ENCODE results near the gene FAM177A1. TPM values are rescaled to one million over a fixed set of nuclear protein-coding genes. Genes with fewer than 3 reads are reported as not detected.
"Not testable (repeated sequence)": the region's sequence is repeated elsewhere in the genome, so short reads cannot be mapped to it uniquely, and the experiment has no call there.

Gene FAM177A1
- total and polyA plus RNA-seq, 10 of the 15 experiments (the other 5 are each of a cell fraction or from before 2014, with no cell fraction given), result 5.3 to 38.6 (median 20.7) TPM

DNA sequence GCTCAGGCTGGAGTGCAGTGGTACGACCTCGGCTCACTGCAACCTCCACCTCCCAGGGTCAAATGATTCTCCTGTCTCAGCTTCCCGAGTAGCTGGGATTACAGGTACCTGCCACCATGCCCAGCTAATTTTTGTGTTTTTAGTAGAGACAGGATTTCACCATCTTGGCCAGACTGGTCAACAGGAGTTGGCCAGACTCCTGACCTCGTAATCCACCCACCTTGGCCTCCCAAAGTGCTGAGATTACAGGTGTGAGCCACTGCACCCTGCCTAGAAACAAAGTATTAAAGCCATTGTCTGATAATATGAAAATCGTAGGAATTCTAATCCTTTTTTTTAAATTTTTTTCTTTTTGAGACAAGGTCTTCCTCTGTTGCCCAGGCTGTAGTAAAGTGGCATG is 19.7 kb downstream of the FAM177A1 start:
- H3K36me3 ChIP-seq (ENCODE audit: control insufficient read depth in 2 of 2, insufficient read depth in 2 of 2, low read length in 1 of 2); H3K9me3 ChIP-seq (replicated peaks; ENCODE audit: control insufficient read depth, insufficient read depth, low read length); H4K20me1 ChIP-seq (ENCODE audit: control insufficient read depth, insufficient read depth); SMC1A ChIA-PET (ENCODE audit: uncharacterized antibody, unreplicated experiment); intact Hi-C loops (cut with micrococcal nuclease; ENCODE audit: unreplicated experiment); H3K27me3 ChIP-seq (replicated peaks in 1 of 2; ENCODE audit: control insufficient read depth in 2 of 2, insufficient read depth in 2 of 2, low read length in 1 of 2); H3K4me3 ChIP-seq; FAIRE-seq; in situ Hi-C loops (cut with MboI); BruUV-seq (replicated peaks); H3K9ac ChIP-seq (ENCODE audit: control insufficient read depth, insufficient read depth, low read length); H3K4me2 ChIP-seq (ENCODE audit: control insufficient read depth, insufficient read depth); DNase-seq (ENCODE audit: low read depth, low spot score); H3K79me2 ChIP-seq (ENCODE audit: control insufficient read depth, insufficient read depth, low read length); H2AFZ ChIP-seq (ENCODE audit: control insufficient read depth, low read depth, low read length); H3K4me1 ChIP-seq (ENCODE audit: control insufficient read depth, insufficient read depth, low read length); ATAC-seq; H3K27ac ChIP-seq (ENCODE audit: control insufficient read depth, insufficient read depth); RAD21 ChIA-PET (ENCODE audit: unreplicated experiment): not testable (repeated sequence)
- ChIA-PET CTCF (interaction anchor here (0.6 kb wide), 1 partner anchor 492 kb away, joined by 3 read pairs; no protein-coding TSS in a partner anchor), POLR2A (interaction anchor here (0.6 to 0.9 kb wide), 2 partner anchors 20 to 29 kb away, joined by 3 to 7 read pairs; partner anchors contain the start of gene FAM177A1)
- WGBS (ENCODE audit: insufficient coverage, insufficient replicate concordance, low lambda C conversion rate, missing lambda C conversion rate), result 97% methylated on average over 5 of the region's 5 CpGs

DNA sequence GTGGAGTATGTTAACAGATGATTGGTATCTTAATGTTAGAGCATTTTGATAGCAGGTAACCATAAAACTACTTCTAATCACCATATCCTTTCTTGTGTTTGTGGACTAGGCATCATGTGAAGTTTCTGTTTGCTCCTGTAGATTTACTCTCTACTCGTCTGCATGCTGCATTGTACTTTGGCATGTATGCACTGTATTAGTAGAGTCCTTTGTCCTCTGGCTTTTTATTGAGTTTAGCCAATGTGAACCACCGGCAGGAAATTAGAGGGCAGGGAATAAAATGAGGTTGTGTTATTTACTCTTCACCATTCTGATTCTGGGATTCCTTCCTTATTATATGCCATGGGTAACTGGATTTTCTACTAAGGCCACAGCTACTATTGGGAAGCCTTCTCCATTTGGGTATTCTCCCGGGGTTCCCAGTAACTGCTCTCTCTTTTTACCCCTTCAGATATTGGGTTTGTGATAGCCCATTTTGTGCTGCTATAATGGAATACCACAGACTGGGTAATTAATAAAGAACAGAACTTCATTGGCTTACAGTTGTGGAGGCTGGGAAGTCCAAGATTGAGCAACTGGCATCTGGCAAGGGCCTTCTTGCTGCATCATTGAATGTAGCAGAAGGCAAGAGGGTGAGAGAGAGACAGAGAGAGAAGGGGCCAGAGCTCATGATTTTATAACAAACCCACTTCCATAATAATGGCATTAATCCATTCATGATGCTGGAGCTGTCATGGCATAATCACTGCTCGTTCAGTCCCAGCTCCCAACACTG is 22.4 kb downstream of the FAM177A1 start:
- H3K9me3 ChIP-seq (replicated peaks; ENCODE audit: control insufficient read depth, insufficient read depth, low read length), result no peaks in the 10 kb centered on the region
- H3K9ac ChIP-seq (ENCODE audit: control insufficient read depth, insufficient read depth, low read length), result no peak overlapping the region
- no peaks in the 10 kb centered on the region for H3K27me3 ChIP-seq (replicated peaks in 1 of 2; ENCODE audit: control insufficient read depth in 2 of 2, insufficient read depth in 2 of 2, low read length in 1 of 2)
- no peaks in the 10 kb centered on the region; a peak in 1 of 4 replicates for H3K36me3 ChIP-seq (ENCODE audit: control insufficient read depth in 2 of 2, insufficient read depth in 2 of 2, low read length in 1 of 2)
- ChIA-PET CTCF (interaction anchor here (1.2 kb wide), 1 partner anchor 237 kb away, joined by 3 read pairs; no protein-coding TSS in a partner anchor), SMC1A (ENCODE audit: uncharacterized antibody, unreplicated experiment) (no interaction called here), POLR2A (interaction anchor here (0.7 kb wide), 1 partner anchor 607 kb away, joined by 6 read pairs; no protein-coding TSS in a partner anchor), RAD21 (ENCODE audit: unreplicated experiment) (no interaction called here)
- no peak overlapping the region for H3K4me2 ChIP-seq (ENCODE audit: control insufficient read depth, insufficient read depth)
- no peak overlapping the region for H2AFZ ChIP-seq (ENCODE audit: control insufficient read depth, low read depth, low read length)
- WGBS (ENCODE audit: insufficient coverage, insufficient replicate concordance, low lambda C conversion rate, missing lambda C conversion rate), result 94% methylated on average over 4 of the region's 4 CpGs
- H3K79me2 ChIP-seq (ENCODE audit: control insufficient read depth, insufficient read depth, low read length), result no peaks in the 10 kb centered on the region
- ATAC-seq (no peak), FAIRE-seq (no peak), DNase-seq (ENCODE audit: low read depth, low spot score) (no peak)
- H3K4me1 ChIP-seq (ENCODE audit: control insufficient read depth, insufficient read depth, low read length), result no peaks in the 10 kb centered on the region
- no TSS peak for BruUV-seq (replicated peaks)
- intact Hi-C loops (cut with micrococcal nuclease; ENCODE audit: unreplicated experiment), result no loop called here
- H3K27ac ChIP-seq (ENCODE audit: control insufficient read depth, insufficient read depth), result no peak overlapping the region
- H3K4me3 ChIP-seq, result no peak overlapping the region
- H4K20me1 ChIP-seq (ENCODE audit: control insufficient read depth, insufficient read depth), result no peaks in the 10 kb centered on the region
- in situ Hi-C loops (cut with MboI), result no loop called here
- TF ChIP-seq, protein P1, sequence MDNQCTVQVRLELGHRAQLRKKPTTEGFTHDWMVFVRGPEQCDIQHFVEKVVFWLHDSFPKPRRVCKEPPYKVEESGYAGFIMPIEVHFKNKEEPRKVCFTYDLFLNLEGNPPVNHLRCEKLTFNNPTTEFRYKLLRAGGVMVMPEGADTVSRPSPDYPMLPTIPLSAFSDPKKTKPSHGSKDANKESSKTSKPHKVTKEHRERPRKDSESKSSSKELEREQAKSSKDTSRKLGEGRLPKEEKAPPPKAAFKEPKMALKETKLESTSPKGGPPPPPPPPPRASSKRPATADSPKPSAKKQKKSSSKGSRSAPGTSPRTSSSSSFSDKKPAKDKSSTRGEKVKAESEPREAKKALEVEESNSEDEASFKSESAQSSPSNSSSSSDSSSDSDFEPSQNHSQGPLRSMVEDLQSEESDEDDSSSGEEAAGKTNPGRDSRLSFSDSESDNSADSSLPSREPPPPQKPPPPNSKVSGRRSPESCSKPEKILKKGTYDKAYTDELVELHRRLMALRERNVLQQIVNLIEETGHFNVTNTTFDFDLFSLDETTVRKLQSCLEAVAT (IDR thresholded peaks at IDR 0.05), result no peak
- TF ChIP-seq CREB1 (IDR thresholded peaks at IDR 0.05; ENCODE audit: low read depth), result no peak
- no peak for TF ChIP-seq RAD51 (IDR thresholded peaks at IDR 0.05)
- TF ChIP-seq, protein P2, sequence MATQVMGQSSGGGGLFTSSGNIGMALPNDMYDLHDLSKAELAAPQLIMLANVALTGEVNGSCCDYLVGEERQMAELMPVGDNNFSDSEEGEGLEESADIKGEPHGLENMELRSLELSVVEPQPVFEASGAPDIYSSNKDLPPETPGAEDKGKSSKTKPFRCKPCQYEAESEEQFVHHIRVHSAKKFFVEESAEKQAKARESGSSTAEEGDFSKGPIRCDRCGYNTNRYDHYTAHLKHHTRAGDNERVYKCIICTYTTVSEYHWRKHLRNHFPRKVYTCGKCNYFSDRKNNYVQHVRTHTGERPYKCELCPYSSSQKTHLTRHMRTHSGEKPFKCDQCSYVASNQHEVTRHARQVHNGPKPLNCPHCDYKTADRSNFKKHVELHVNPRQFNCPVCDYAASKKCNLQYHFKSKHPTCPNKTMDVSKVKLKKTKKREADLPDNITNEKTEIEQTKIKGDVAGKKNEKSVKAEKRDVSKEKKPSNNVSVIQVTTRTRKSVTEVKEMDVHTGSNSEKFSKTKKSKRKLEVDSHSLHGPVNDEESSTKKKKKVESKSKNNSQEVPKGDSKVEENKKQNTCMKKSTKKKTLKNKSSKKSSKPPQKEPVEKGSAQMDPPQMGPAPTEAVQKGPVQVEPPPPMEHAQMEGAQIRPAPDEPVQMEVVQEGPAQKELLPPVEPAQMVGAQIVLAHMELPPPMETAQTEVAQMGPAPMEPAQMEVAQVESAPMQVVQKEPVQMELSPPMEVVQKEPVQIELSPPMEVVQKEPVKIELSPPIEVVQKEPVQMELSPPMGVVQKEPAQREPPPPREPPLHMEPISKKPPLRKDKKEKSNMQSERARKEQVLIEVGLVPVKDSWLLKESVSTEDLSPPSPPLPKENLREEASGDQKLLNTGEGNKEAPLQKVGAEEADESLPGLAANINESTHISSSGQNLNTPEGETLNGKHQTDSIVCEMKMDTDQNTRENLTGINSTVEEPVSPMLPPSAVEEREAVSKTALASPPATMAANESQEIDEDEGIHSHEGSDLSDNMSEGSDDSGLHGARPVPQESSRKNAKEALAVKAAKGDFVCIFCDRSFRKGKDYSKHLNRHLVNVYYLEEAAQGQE (IDR thresholded peaks at IDR 0.05; ENCODE audit: low read depth, low read length), result no peak
- TF ChIP-seq, protein P3, sequence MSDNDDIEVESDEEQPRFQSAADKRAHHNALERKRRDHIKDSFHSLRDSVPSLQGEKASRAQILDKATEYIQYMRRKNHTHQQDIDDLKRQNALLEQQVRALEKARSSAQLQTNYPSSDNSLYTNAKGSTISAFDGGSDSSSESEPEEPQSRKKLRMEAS (IDR thresholded peaks at IDR 0.05; ENCODE audit: low read depth, low read length), result no peak
- TF ChIP-seq, protein P4, sequence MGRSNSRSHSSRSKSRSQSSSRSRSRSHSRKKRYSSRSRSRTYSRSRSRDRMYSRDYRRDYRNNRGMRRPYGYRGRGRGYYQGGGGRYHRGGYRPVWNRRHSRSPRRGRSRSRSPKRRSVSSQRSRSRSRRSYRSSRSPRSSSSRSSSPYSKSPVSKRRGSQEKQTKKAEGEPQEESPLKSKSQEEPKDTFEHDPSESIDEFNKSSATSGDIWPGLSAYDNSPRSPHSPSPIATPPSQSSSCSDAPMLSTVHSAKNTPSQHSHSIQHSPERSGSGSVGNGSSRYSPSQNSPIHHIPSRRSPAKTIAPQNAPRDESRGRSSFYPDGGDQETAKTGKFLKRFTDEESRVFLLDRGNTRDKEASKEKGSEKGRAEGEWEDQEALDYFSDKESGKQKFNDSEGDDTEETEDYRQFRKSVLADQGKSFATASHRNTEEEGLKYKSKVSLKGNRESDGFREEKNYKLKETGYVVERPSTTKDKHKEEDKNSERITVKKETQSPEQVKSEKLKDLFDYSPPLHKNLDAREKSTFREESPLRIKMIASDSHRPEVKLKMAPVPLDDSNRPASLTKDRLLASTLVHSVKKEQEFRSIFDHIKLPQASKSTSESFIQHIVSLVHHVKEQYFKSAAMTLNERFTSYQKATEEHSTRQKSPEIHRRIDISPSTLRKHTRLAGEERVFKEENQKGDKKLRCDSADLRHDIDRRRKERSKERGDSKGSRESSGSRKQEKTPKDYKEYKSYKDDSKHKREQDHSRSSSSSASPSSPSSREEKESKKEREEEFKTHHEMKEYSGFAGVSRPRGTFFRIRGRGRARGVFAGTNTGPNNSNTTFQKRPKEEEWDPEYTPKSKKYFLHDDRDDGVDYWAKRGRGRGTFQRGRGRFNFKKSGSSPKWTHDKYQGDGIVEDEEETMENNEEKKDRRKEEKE (IDR thresholded peaks at IDR 0.05), result no peak
- TF ChIP-seq GATAD2B (conservative IDR thresholded peaks at IDR 0.05; ENCODE audit: low read depth), result no peak

All from GM12878 (cell line).